Choroid plexus epithelial cell (primary cell): ENCODE measurements around the gene OR4B1.

ENCODE experiments used
- DNase-seq: peaks from one replicate; pipeline ENCODE4 v3.0.0-alpha.2; 2010; ENCODE audit warnings: low read depth
- H3K4me3 ChIP-seq: 2 replicates; pipeline ENCODE4 v1.5.1; 2011; ENCODE audit warnings: low read depth, mild to moderate bottlenecking, control low read depth, low read length, moderate library complexity
- TF ChIP-seq, protein P1 (sequence below): conservative IDR thresholded peaks from 2 replicates; pipeline ENCODE4 v1.5.1; 2011; ENCODE audit warnings: low read depth, mild to moderate bottlenecking, control low read depth, inconsistent platforms, low read length, moderate library complexity

Gene OR4B1

GRCh38 chr11:48261600-48261999, 45.0 kb downstream of the OR4B1 start:
- TF ChIP-seq, protein P1, sequence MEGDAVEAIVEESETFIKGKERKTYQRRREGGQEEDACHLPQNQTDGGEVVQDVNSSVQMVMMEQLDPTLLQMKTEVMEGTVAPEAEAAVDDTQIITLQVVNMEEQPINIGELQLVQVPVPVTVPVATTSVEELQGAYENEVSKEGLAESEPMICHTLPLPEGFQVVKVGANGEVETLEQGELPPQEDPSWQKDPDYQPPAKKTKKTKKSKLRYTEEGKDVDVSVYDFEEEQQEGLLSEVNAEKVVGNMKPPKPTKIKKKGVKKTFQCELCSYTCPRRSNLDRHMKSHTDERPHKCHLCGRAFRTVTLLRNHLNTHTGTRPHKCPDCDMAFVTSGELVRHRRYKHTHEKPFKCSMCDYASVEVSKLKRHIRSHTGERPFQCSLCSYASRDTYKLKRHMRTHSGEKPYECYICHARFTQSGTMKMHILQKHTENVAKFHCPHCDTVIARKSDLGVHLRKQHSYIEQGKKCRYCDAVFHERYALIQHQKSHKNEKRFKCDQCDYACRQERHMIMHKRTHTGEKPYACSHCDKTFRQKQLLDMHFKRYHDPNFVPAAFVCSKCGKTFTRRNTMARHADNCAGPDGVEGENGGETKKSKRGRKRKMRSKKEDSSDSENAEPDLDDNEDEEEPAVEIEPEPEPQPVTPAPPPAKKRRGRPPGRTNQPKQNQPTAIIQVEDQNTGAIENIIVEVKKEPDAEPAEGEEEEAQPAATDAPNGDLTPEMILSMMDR, result no peak
- no peak overlapping the region for H3K4me3 ChIP-seq
- DNase-seq, result no peak

GRCh38 chr11:48263423-48263911, 46.9 kb downstream of the OR4B1 start, which contains the start of gene OR4X1:
Gene OR4X1, plus strand, starts transcription at chr11:48263861. Its CDS starts 0 bp downstream, at chr11:48263861.
- TF ChIP-seq, protein P1, result no peak
- DNase-seq, result no peak
- no peak within 1 kb of the TSS for H3K4me3 ChIP-seq
